GM18873 (cell line): ENCODE data around the gene LITAF.
"Not testable (repeated sequence)": the region's sequence is repeated elsewhere in the genome, so short reads cannot be mapped to it uniquely, and the experiment has no call there.

Experiments used
- ATAC-seq: cut with Tn5 transposase; IDR thresholded peaks from one replicate; pipeline ENCODE4 v1.9.1; 2021; ENCODE audit warnings: mild to moderate bottlenecking, moderate library complexity, moderate number of reproducible peaks; ENCODE audit not compliant: unreplicated experiment, low FRiP score

LITAF gene

GRCh38 chr16:11529285-11529684 lies 57.4 kb downstream of the LITAF start:
- no peak for ATAC-seq

- ATAC-seq = no peak
Measured at GRCh38 chr16:11528053-11528452, 58.7 kb downstream of the LITAF start.

GRCh38 chr16:11526655-11527350 lies 59.9 kb downstream of the LITAF start:
- ATAC-seq = no peak

- no peak for ATAC-seq
Measured at GRCh38 chr16:11524098-11524760, 62.5 kb downstream of the LITAF start.

- no peak for ATAC-seq
Measured at GRCh38 chr16:11521055-11521454, 65.7 kb downstream of the LITAF start.

GRCh38 chr16:11520442-11520841 lies 66.3 kb downstream of the LITAF start:
- no peak for ATAC-seq

GRCh38 chr16:11517961-11518360 lies 68.8 kb downstream of the LITAF start:
- no peak for ATAC-seq

GRCh38 chr16:11515540-11516430 lies 70.9 kb downstream of the LITAF start:
- ATAC-seq = no peak

GRCh38 chr16:11514283-11514682 lies 72.4 kb downstream of the LITAF start:
- no peak for ATAC-seq

- not testable (repeated sequence) for ATAC-seq
Measured at GRCh38 chr16:11513366-11513765, 73.4 kb downstream of the LITAF start.

GRCh38 chr16:11511801-11512200 lies 74.9 kb downstream of the LITAF start:
- ATAC-seq = no peak

- ATAC-seq = no peak
Measured at GRCh38 chr16:11511328-11511727, 75.4 kb downstream of the LITAF start.

- ATAC-seq = no peak
Measured at GRCh38 chr16:11510178-11510973, 76.3 kb downstream of the LITAF start.

- no peak for ATAC-seq
Measured at GRCh38 chr16:11507991-11508390, 78.7 kb downstream of the LITAF start.

- ATAC-seq = no peak
Measured at GRCh38 chr16:11507350-11507749, 79.4 kb downstream of the LITAF start.

- ATAC-seq = no peak
Measured at GRCh38 chr16:11506741-11507305, 79.9 kb downstream of the LITAF start.

- not testable (repeated sequence) for ATAC-seq
Measured at GRCh38 chr16:11504261-11504660, 82.5 kb downstream of the LITAF start.

- no peak for ATAC-seq
Measured at GRCh38 chr16:11503566-11503965, 83.2 kb downstream of the LITAF start.

- ATAC-seq = no peak
Measured at GRCh38 chr16:11502239-11502638, 84.5 kb downstream of the LITAF start.

GRCh38 chr16:11501632-11502031 lies 85.1 kb downstream of the LITAF start:
- ATAC-seq = no peak
